ENCODE results near the gene SH3GLB2.

DNA sequence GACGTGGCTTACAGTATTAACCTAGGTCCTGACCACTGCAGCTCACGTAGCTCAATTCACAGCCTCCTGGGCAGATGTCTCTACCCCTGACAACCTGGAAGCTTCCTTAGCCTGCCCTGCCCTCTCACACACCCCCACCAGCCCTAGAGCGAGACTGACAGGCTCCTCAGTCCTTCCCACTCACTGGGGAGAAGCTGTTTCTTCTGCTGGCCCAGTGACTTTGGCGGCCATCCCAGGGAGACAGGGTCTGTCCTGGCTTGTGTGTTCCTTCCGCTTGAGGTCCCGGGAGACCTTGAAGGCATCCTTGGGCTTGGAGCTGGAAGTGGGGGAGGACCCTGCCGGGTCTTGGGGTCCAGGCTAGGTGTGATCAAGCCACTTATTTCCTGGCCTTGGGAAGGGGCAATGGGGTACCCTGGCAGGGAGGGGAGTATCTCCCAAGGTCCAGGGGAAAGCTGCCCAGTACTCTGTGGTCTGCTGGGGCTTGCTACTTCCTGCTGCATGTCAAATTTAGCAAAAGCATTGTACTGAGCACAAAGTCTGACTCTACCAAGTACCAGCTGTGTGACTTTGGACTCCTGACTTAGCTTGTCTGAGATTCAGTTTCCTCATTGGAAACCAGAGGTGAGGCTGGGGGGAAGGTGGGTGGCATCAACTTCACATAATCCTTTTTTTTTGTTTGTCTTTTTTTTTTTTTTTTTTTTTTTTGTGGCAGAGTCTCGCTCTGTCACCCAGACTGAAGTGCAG, 10.2 kb upstream of the SH3GLB2 start:
- TF ChIP-seq, protein P1, sequence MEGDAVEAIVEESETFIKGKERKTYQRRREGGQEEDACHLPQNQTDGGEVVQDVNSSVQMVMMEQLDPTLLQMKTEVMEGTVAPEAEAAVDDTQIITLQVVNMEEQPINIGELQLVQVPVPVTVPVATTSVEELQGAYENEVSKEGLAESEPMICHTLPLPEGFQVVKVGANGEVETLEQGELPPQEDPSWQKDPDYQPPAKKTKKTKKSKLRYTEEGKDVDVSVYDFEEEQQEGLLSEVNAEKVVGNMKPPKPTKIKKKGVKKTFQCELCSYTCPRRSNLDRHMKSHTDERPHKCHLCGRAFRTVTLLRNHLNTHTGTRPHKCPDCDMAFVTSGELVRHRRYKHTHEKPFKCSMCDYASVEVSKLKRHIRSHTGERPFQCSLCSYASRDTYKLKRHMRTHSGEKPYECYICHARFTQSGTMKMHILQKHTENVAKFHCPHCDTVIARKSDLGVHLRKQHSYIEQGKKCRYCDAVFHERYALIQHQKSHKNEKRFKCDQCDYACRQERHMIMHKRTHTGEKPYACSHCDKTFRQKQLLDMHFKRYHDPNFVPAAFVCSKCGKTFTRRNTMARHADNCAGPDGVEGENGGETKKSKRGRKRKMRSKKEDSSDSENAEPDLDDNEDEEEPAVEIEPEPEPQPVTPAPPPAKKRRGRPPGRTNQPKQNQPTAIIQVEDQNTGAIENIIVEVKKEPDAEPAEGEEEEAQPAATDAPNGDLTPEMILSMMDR (conservative IDR thresholded peaks at IDR 0.05; ENCODE audit: low read depth, low read length): no peak
- no peak for TF ChIP-seq EZH2 (IDR thresholded peaks at IDR 0.05; ENCODE audit: low read length, unreplicated experiment)
- no peak for TF ChIP-seq EZH2phosphoT487 (IDR thresholded peaks at IDR 0.05; ENCODE audit: borderline replicate concordance, low read length)
